Endothelial cell of umbilical vein (primary cell): Measurements from ENCODE around the gene GYS2. TPM values are rescaled to one million over a fixed set of nuclear protein-coding genes. Genes with fewer than 3 reads are reported as not detected.

ENCODE experiments used
- BruUV-seq: library from RNA; stranded (reverse); fragments of 400-500 nt; replicated peaks from 2 replicates; lab custom pipeline; 2021; lab: Mats Ljungman, UMichigan
- CTCF ChIA-PET: fragments of 300-600, 350-600 bp; sonication (Branson Sonifier 250); formaldehyde crosslinking; loops from one replicate; lab custom pipeline; 2021; ENCODE audit warnings: antibody characterized with exemption, inconsistent platforms; lab: Charles Lee
- POLR2A ChIA-PET: fragments of 300-600, 350-600 bp; sonication (Branson Sonifier 250); formaldehyde crosslinking; loops from one replicate; lab custom pipeline; 2021; ENCODE audit warnings: antibody characterized with exemption, inconsistent platforms; lab: Charles Lee
- DNase-seq: peaks from one replicate; pipeline ENCODE4 v3.0.0-alpha.2; 2011; ENCODE audit warnings: low read depth, low spot score
- FAIRE-seq: peaks from 2 replicates; lab custom pipeline; 2011; peaks lifted over from hg19 to GRCh38; lab: Jason Lieb, UNC
- H2AFZ ChIP-seq: 2 replicates; pipeline ENCODE4 v1.6.0; 2012; ENCODE audit warnings: low read depth, low read length, control low read depth, inconsistent platforms
- H3K27ac ChIP-seq: 2 replicates; pipeline ENCODE4 v1.5.1; 2011; ENCODE audit warnings: low read depth, mild to moderate bottlenecking, control low read depth, low read length, moderate library complexity; ENCODE audit not compliant: insufficient read depth
- H3K27me3 ChIP-seq, 2 experiments: 2 replicates each; pipeline versions ENCODE4 v1.6.0 to v1.6.1; 2011; ENCODE audit warnings: low read length in 2 of 2, mixed read lengths in 1 of 2; ENCODE audit not compliant: control insufficient read depth in 2 of 2, insufficient read depth in 2 of 2
- H3K36me3 ChIP-seq, 2 experiments: 2 replicates in 1 of 2; 3 replicates in 1 of 2; pipeline ENCODE4 v1.5.1; 2011; ENCODE audit warnings: low read length in 2 of 2, mild to moderate bottlenecking in 1 of 2, moderate library complexity in 1 of 2; ENCODE audit not compliant: control insufficient read depth in 2 of 2, insufficient read depth in 2 of 2; ENCODE audit errors: extremely low read depth in 1 of 2
- H3K4me1 ChIP-seq: 3 replicates; pipeline ENCODE4 v1.5.1; 2011; ENCODE audit warnings: mild to moderate bottlenecking, low read length; ENCODE audit not compliant: control insufficient read depth, insufficient read depth; ENCODE audit errors: extremely low read depth
- H3K4me2 ChIP-seq: 2 replicates; pipeline ENCODE4 v1.6.1; 2011; ENCODE audit warnings: low read length, control low read depth, mixed read lengths; ENCODE audit not compliant: insufficient read depth
- H3K4me3 ChIP-seq, 3 experiments: fragments of 200-600 bp in 1 of 3; sonication (generic), shearing (Covaris generic) in 1 of 3; replicated peaks in 1 of 3; 2 replicates each; pipeline ENCODE4 v1.5.1; 2011 to 2016; ENCODE audit warnings: control low read depth in 3 of 3, low read length in 3 of 3, mild to moderate bottlenecking in 2 of 3, inconsistent platforms in 1 of 3, low read depth in 1 of 3, moderate library complexity in 1 of 3; ENCODE audit not compliant: insufficient read depth in 1 of 3
- H3K79me2 ChIP-seq: 2 replicates; pipeline ENCODE4 v1.6.0; 2012; ENCODE audit warnings: low read length, inconsistent platforms; ENCODE audit not compliant: control insufficient read depth, insufficient read depth
- H3K9ac ChIP-seq: replicated peaks from 2 replicates; pipeline ENCODE3; 2011; ENCODE audit warnings: low read length, control low read depth; ENCODE audit not compliant: insufficient read depth; ENCODE audit errors: extremely low read depth
- H3K9me1 ChIP-seq: replicated peaks from 3 replicates; pipeline ENCODE4 v1.6.0; 2011; ENCODE audit warnings: mild to moderate bottlenecking, low read length; ENCODE audit not compliant: control insufficient read depth, insufficient read depth; ENCODE audit errors: extremely low read depth
- H3K9me3 ChIP-seq: replicated peaks from 2 replicates; pipeline ENCODE4 v1.5.1; 2012; ENCODE audit warnings: low read length, inconsistent platforms; ENCODE audit not compliant: control insufficient read depth, insufficient read depth
- H4K20me1 ChIP-seq: replicated peaks from 2 replicates; pipeline ENCODE3; 2011; ENCODE audit warnings: mild to moderate bottlenecking, low read length; ENCODE audit not compliant: control insufficient read depth, insufficient read depth; ENCODE audit errors: extremely low read depth
- EZH2 ChIP-seq: IDR thresholded peaks from 2 replicates; pipeline ENCODE4 v1.6.1; 2012; ENCODE audit warnings: borderline replicate concordance, low read depth, mild to moderate bottlenecking, moderate library complexity, low read length, inconsistent platforms; ENCODE audit not compliant: severe bottlenecking
- FOS ChIP-seq: IDR thresholded peaks from 2 replicates; pipeline ENCODE4 v1.6.1; 2011; ENCODE audit warnings: mild to moderate bottlenecking, low read length, moderate library complexity, borderline replicate concordance; ENCODE audit not compliant: insufficient read depth
- GATA2 ChIP-seq: IDR thresholded peaks from 2 replicates; pipeline ENCODE4 v1.7.0; 2011; ENCODE audit warnings: low read depth, mild to moderate bottlenecking, moderate library complexity, mixed read lengths, low read length; ENCODE audit not compliant: insufficient read length, insufficient read depth
- JUN ChIP-seq: IDR thresholded peaks from 2 replicates; pipeline ENCODE4 v1.6.1; 2011; ENCODE audit warnings: borderline replicate concordance, low read depth; ENCODE audit not compliant: insufficient read length, insufficient read depth
- MYC ChIP-seq: IDR thresholded peaks from one replicate; pipeline ENCODE4 v1.6.1; 2011; ENCODE audit warnings: mild to moderate bottlenecking, low read depth, low read length
- POLR2A ChIP-seq: IDR thresholded peaks from 2 replicates; pipeline ENCODE4 v1.6.1; 2012; ENCODE audit warnings: low read depth, mild to moderate bottlenecking, control low read depth, low read length
- POLR2AphosphoS5 ChIP-seq: IDR thresholded peaks from 2 replicates; pipeline ENCODE4 v1.6.1; 2012; ENCODE audit warnings: low read depth, mild to moderate bottlenecking, control low read depth, low read length, moderate library complexity; ENCODE audit not compliant: insufficient read depth
- dilution Hi-C: fragments of 300-500 bp; cut with MboI; formaldehyde crosslinking; loops from one replicate; pipeline ENCODE4 v1.15.0; 2019; ENCODE audit warnings: low sequenced_read_pairs; ENCODE audit not compliant: extremely low pct_ligation_motif_present
- intact Hi-C: fragments of 100-400 bp; cut with micrococcal nuclease; formaldehyde crosslinking; loops from one replicate; pipeline ENCODE4 v1.10.0; 2022
- polyA plus RNA-seq, 4 experiments: library from polyadenylated mRNA; depleted of rRNA in 3 of 4; stranded (reverse) in 3 of 4; unstranded in 1 of 4; fragments of >200 nt; gene quantifications; 2 replicates each; pipeline versions ENCODE4 v1.2.1 to v1.2.3, GENCODE V29; 2011 to 2012; ENCODE audit warnings: missing spikeins in 1 of 4
- total RNA-seq: library from RNA; stranded (reverse); gene quantifications from 2 replicates; pipeline ENCODE4 v1.2.3, GENCODE V29; 2021
- TF ChIP-seq, protein P1 (sequence below): IDR thresholded peaks from 2 replicates; pipeline ENCODE4 v1.6.1; 2011; ENCODE audit not compliant: insufficient read depth, insufficient read length
- TF ChIP-seq, protein P2 (sequence below), 2 donors: IDR thresholded peaks; 1 replicate in 1 of 2; 2 replicates in 1 of 2; pipeline ENCODE4 v1.5.1; 2011; ENCODE audit warnings: low read length in 2 of 2, mild to moderate bottlenecking in 2 of 2, moderate library complexity in 2 of 2, control low read depth in 1 of 2, inconsistent platforms in 1 of 2, low read depth in 1 of 2; ENCODE audit not compliant: insufficient read depth in 1 of 2; ENCODE audit errors: extremely low read depth in 1 of 2

Gene GYS2
- total and polyA plus RNA-seq, 2 donors (not counting 3 experiments of a cell fraction or from before 2014, with no cell fraction given), result 0.04 TPM; not detected in 1

DNA sequence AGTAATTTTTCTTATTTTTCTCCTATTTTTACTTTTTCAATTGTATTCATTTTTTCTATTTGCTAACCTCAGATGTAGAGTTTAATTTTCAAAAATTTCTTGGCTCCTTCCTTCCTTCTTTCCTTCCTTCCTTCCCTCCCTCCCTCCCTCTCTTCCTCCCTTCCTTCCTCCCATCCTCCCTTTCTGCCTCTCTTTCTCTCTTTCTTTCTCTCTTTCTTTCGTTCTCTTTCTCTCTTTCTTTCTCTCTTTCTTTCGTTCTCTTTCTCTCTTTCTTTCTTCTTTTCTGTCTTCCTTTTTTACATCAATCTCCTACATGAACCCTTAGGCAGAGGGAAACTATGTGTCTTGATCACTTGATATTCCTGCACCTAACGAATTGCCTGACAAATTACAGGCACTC lies 12.4 kb upstream of the GYS2 start:
- Histone ChIP-seq H3K4me2 (no peak overlapping the region), H3K79me2 (no peaks in the 10 kb centered on the region), H3K36me3 (no peaks in the 10 kb centered on the region), H3K9me1 (no peaks in the 10 kb centered on the region), H2AFZ (no peak overlapping the region), H3K4me3 (no peak overlapping the region), H3K27ac (no peak overlapping the region), H4K20me1 (no peaks in the 10 kb centered on the region), H3K9ac (no peak overlapping the region), H3K27me3 (no peaks in the 10 kb centered on the region), H3K9me3 (no peaks in the 10 kb centered on the region), H3K4me1 (peaks cover 22% of the 10 kb centered on the region)
- peak; percentile 4 for FAIRE-seq
- dilution Hi-C loops, result no loop called here
- no peak for DNase-seq
- intact Hi-C loops, result no loop called here
- ChIA-PET POLR2A (no interaction called here), CTCF (no interaction called here)
- no TSS peak for BruUV-seq
- TF ChIP-seq POLR2A (no peak), POLR2AphosphoS5 (no peak), EZH2 (no peak), MYC (no peak), JUN (no peak), GATA2 (no peak), FOS (no peak)
- TF ChIP-seq, protein P1, sequence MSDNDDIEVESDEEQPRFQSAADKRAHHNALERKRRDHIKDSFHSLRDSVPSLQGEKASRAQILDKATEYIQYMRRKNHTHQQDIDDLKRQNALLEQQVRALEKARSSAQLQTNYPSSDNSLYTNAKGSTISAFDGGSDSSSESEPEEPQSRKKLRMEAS, result no peak
- TF ChIP-seq, protein P2, sequence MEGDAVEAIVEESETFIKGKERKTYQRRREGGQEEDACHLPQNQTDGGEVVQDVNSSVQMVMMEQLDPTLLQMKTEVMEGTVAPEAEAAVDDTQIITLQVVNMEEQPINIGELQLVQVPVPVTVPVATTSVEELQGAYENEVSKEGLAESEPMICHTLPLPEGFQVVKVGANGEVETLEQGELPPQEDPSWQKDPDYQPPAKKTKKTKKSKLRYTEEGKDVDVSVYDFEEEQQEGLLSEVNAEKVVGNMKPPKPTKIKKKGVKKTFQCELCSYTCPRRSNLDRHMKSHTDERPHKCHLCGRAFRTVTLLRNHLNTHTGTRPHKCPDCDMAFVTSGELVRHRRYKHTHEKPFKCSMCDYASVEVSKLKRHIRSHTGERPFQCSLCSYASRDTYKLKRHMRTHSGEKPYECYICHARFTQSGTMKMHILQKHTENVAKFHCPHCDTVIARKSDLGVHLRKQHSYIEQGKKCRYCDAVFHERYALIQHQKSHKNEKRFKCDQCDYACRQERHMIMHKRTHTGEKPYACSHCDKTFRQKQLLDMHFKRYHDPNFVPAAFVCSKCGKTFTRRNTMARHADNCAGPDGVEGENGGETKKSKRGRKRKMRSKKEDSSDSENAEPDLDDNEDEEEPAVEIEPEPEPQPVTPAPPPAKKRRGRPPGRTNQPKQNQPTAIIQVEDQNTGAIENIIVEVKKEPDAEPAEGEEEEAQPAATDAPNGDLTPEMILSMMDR (IDR thresholded peaks at IDR 0.05; ENCODE audit: extremely low read depth in 1 of 2, insufficient read depth in 1 of 2, low read depth in 1 of 2, low read length in 2 of 2), result no peak
